ENCODE data around the gene CYS1.

CYS1 gene

GRCh38 chr2:10079870-10080535, at the start of gene CYS1:
TSS of gene CYS1 (minus strand) at chr2:10080411. CDS start at chr2:10080223, 188 bp downstream.
- no peak within 1 kb of the TSS for H3K27ac ChIP-seq (ENCODE audit: low read length)
- H3K9me3 ChIP-seq (ENCODE audit: control insufficient read depth, insufficient read depth, low read length) = no peaks in the 10 kb centered on the region
- peaks cover 2% of the 10 kb centered on the region; the same call in 1 of the 2 replicates for H3K4me1 ChIP-seq (ENCODE audit: control insufficient read depth, insufficient read depth, low read length)
- no CpG with 5 or more reads among the region's 98 CpGs for WGBS (ENCODE audit: insufficient coverage, insufficient read length)
- DNase-seq (ENCODE audit: low read depth, low spot score) = no peak
- peak within 1 kb of the TSS; percentile 80 for H3K4me3 ChIP-seq (ENCODE audit: low read length)
- H3K36me3 ChIP-seq (ENCODE audit: control insufficient read depth, insufficient read depth, low read length) = no peaks in the 10 kb centered on the region
- peaks cover 13% of the 10 kb centered on the region; the same call in 1 of the 2 replicates for H3K27me3 ChIP-seq (ENCODE audit: control insufficient read depth, insufficient read depth, low read length)

GRCh38 chr2:10129490-10129889, 49.3 kb upstream of the CYS1 start:
- Histone ChIP-seq H3K4me3 (ENCODE audit: low read length) (no peak overlapping the region), H3K27ac (ENCODE audit: low read length) (no peak overlapping the region), H3K4me1 (ENCODE audit: control insufficient read depth, insufficient read depth, low read length) (peaks cover 5% of the 10 kb centered on the region; the same call in 1 of the 2 replicates), H3K36me3 (ENCODE audit: control insufficient read depth, insufficient read depth, low read length) (peaks cover 36% of the 10 kb centered on the region; the same call in 1 of the 2 replicates), H3K27me3 (ENCODE audit: control insufficient read depth, insufficient read depth, low read length) (no peaks in the 10 kb centered on the region), H3K9me3 (ENCODE audit: control insufficient read depth, insufficient read depth, low read length) (no peaks in the 10 kb centered on the region)
- no peak for DNase-seq (ENCODE audit: low read depth, low spot score)
- WGBS (ENCODE audit: insufficient coverage, insufficient read length) = no CpG with 5 or more reads among the region's 3 CpGs

- Histone ChIP-seq H3K27me3 (ENCODE audit: control insufficient read depth, insufficient read depth, low read length) (no peaks in the 10 kb centered on the region), H3K27ac (ENCODE audit: low read length) (no peak overlapping the region), H3K36me3 (ENCODE audit: control insufficient read depth, insufficient read depth, low read length) (peaks cover 36% of the 10 kb centered on the region; the same call in 1 of the 2 replicates), H3K4me3 (ENCODE audit: low read length) (no peak overlapping the region), H3K4me1 (ENCODE audit: control insufficient read depth, insufficient read depth, low read length) (peaks cover 4% of the 10 kb centered on the region; the same call in 1 of the 2 replicates), H3K9me3 (ENCODE audit: control insufficient read depth, insufficient read depth, low read length) (no peaks in the 10 kb centered on the region)
- no peak for DNase-seq (ENCODE audit: low read depth, low spot score)
Measured at GRCh38 chr2:10128420-10128819, 48.2 kb upstream of the CYS1 start.

- no CpG with 5 or more reads among the region's 5 CpGs for WGBS (ENCODE audit: insufficient coverage, insufficient read length)
- no peaks in the 10 kb centered on the region for H3K9me3 ChIP-seq (ENCODE audit: control insufficient read depth, insufficient read depth, low read length)
- no peaks in the 10 kb centered on the region; the same call in 1 of the 2 replicates for H3K4me1 ChIP-seq (ENCODE audit: control insufficient read depth, insufficient read depth, low read length)
- H3K36me3 ChIP-seq (ENCODE audit: control insufficient read depth, insufficient read depth, low read length) = peaks cover 33% of the 10 kb centered on the region; the same call in 1 of the 2 replicates
- H3K27ac ChIP-seq (ENCODE audit: low read length) = no peak overlapping the region
- no peaks in the 10 kb centered on the region for H3K27me3 ChIP-seq (ENCODE audit: control insufficient read depth, insufficient read depth, low read length)
- H3K4me3 ChIP-seq (ENCODE audit: low read length) = no peak overlapping the region
- no peak for DNase-seq (ENCODE audit: low read depth, low spot score)
Measured at GRCh38 chr2:10126632-10127026, 46.4 kb upstream of the CYS1 start.

- no peak overlapping the region for H3K4me3 ChIP-seq (ENCODE audit: low read length)
- no peak overlapping the region for H3K27ac ChIP-seq (ENCODE audit: low read length)
- H3K4me1 ChIP-seq (ENCODE audit: control insufficient read depth, insufficient read depth, low read length) = no peaks in the 10 kb centered on the region; the same call in 1 of the 2 replicates
- no CpG with 5 or more reads among the region's 6 CpGs for whole genome bisulfite sequencing (ENCODE audit: insufficient coverage, insufficient read length)
- DNase-seq (ENCODE audit: low read depth, low spot score) = no peak
- no peaks in the 10 kb centered on the region for H3K9me3 ChIP-seq (ENCODE audit: control insufficient read depth, insufficient read depth, low read length)
- no peaks in the 10 kb centered on the region for H3K27me3 ChIP-seq (ENCODE audit: control insufficient read depth, insufficient read depth, low read length)
- H3K36me3 ChIP-seq (ENCODE audit: control insufficient read depth, insufficient read depth, low read length) = peaks cover 33% of the 10 kb centered on the region; the same call in 1 of the 2 replicates
Measured at GRCh38 chr2:10125842-10126631, 45.8 kb upstream of the CYS1 start.

- no peak overlapping the region for H3K4me3 ChIP-seq (ENCODE audit: low read length)
- no CpG with 5 or more reads among the region's 5 CpGs for WGBS (ENCODE audit: insufficient coverage, insufficient read length)
- H3K9me3 ChIP-seq (ENCODE audit: control insufficient read depth, insufficient read depth, low read length) = no peaks in the 10 kb centered on the region
- no peaks in the 10 kb centered on the region; the same call in 1 of the 2 replicates for H3K4me1 ChIP-seq (ENCODE audit: control insufficient read depth, insufficient read depth, low read length)
- H3K27ac ChIP-seq (ENCODE audit: low read length) = no peak overlapping the region
- DNase-seq (ENCODE audit: low read depth, low spot score) = no peak
- H3K36me3 ChIP-seq (ENCODE audit: control insufficient read depth, insufficient read depth, low read length) = peaks cover 33% of the 10 kb centered on the region; the same call in 1 of the 2 replicates
- H3K27me3 ChIP-seq (ENCODE audit: control insufficient read depth, insufficient read depth, low read length) = no peaks in the 10 kb centered on the region
Measured at GRCh38 chr2:10124538-10125045, 44.4 kb upstream of the CYS1 start.

GRCh38 chr2:10123281-10123680, 43.1 kb upstream of the CYS1 start:
- no peak overlapping the region for H3K27ac ChIP-seq (ENCODE audit: low read length)
- DNase-seq (ENCODE audit: low read depth, low spot score) = no peak
- H3K27me3 ChIP-seq (ENCODE audit: control insufficient read depth, insufficient read depth, low read length) = no peaks in the 10 kb centered on the region
- H3K36me3 ChIP-seq (ENCODE audit: control insufficient read depth, insufficient read depth, low read length) = peaks cover 22% of the 10 kb centered on the region; the same call in 1 of the 2 replicates
- no CpG with 5 or more reads among the region's 18 CpGs for WGBS (ENCODE audit: insufficient coverage, insufficient read length)
- no peaks in the 10 kb centered on the region for H3K9me3 ChIP-seq (ENCODE audit: control insufficient read depth, insufficient read depth, low read length)
- H3K4me3 ChIP-seq (ENCODE audit: low read length) = peak overlapping the region; percentile 72
- no peaks in the 10 kb centered on the region; the same call in 1 of the 2 replicates for H3K4me1 ChIP-seq (ENCODE audit: control insufficient read depth, insufficient read depth, low read length)

- Histone ChIP-seq H3K27ac (ENCODE audit: low read length) (no peak within 1 kb of the TSS), H3K9me3 (ENCODE audit: control insufficient read depth, insufficient read depth, low read length) (no peaks in the 10 kb centered on the region), H3K4me1 (ENCODE audit: control insufficient read depth, insufficient read depth, low read length) (no peaks in the 10 kb centered on the region; the same call in 1 of the 2 replicates), H3K4me3 (ENCODE audit: low read length) (peak within 1 kb of the TSS; percentile 72), H3K27me3 (ENCODE audit: control insufficient read depth, insufficient read depth, low read length) (no peaks in the 10 kb centered on the region), H3K36me3 (ENCODE audit: control insufficient read depth, insufficient read depth, low read length) (peaks cover 19% of the 10 kb centered on the region; the same call in 1 of the 2 replicates)
- peak; percentile 87 for DNase-seq (ENCODE audit: low read depth, low spot score)
- WGBS (ENCODE audit: insufficient coverage, insufficient read length) = no CpG with 5 or more reads among the region's 81 CpGs
Measured at GRCh38 chr2:10122500-10123280, 42.5 kb upstream of the CYS1 start, which contains the start of gene RRM2. TSS of gene RRM2 (plus strand) at chr2:10122739. CDS start at chr2:10122799, 60 bp downstream.

- no peak for DNase-seq (ENCODE audit: low read depth, low spot score)
- no peaks in the 10 kb centered on the region; the same call in 1 of the 2 replicates for H3K4me1 ChIP-seq (ENCODE audit: control insufficient read depth, insufficient read depth, low read length)
Measured at GRCh38 chr2:10120877-10121574, 40.8 kb upstream of the CYS1 start.

More at GRCh38 chr2:10120877-10121574, 40.8 kb upstream of the CYS1 start:
- Histone ChIP-seq H3K36me3 (ENCODE audit: control insufficient read depth, insufficient read depth, low read length) (peaks cover 8% of the 10 kb centered on the region; the same call in 1 of the 2 replicates), H3K27me3 (ENCODE audit: control insufficient read depth, insufficient read depth, low read length) (no peaks in the 10 kb centered on the region), H3K4me3 (ENCODE audit: low read length) (peak overlapping the region; percentile 72; the same call in 1 of the 2 replicates), H3K27ac (ENCODE audit: low read length) (no peak overlapping the region), H3K9me3 (ENCODE audit: control insufficient read depth, insufficient read depth, low read length) (no peaks in the 10 kb centered on the region)
- WGBS (ENCODE audit: insufficient coverage, insufficient read length) = no CpG with 5 or more reads among the region's 13 CpGs

All from iPS DF 6.9 (cell line).